HG02885 (cell line): ENCODE measurements around the gene SERPINA4.
"Not testable (repeated sequence)": the region's sequence is repeated elsewhere in the genome, so short reads cannot be mapped to it uniquely, and the experiment has no call there.

Source experiments
- ATAC-seq: cut with Tn5 transposase; IDR thresholded peaks from one replicate; pipeline ENCODE4 v1.9.1; 2021; ENCODE audit warnings: mild to moderate bottlenecking; ENCODE audit not compliant: unreplicated experiment, poor library complexity

The SERPINA4 gene

GRCh38 chr14:94584591-94585280, 23.5 kb downstream of the SERPINA4 start:
- ATAC-seq: no peak

GRCh38 chr14:94586635-94587034, 25.4 kb downstream of the SERPINA4 start:
- ATAC-seq: no peak

- ATAC-seq: no peak
Measured at GRCh38 chr14:94588311-94588710, 27.1 kb downstream of the SERPINA4 start.

GRCh38 chr14:94591073-94591472, 29.8 kb downstream of the SERPINA4 start:
- ATAC-seq: no peak

GRCh38 chr14:94591871-94592270, 30.6 kb downstream of the SERPINA4 start:
- ATAC-seq: no peak

GRCh38 chr14:94592457-94592856, 31.2 kb downstream of the SERPINA4 start:
- no peak for ATAC-seq

GRCh38 chr14:94593376-94593748, 32.1 kb downstream of the SERPINA4 start:
- no peak for ATAC-seq

GRCh38 chr14:94593749-94594431, 32.6 kb downstream of the SERPINA4 start:
- ATAC-seq: no peak

- ATAC-seq: no peak
Measured at GRCh38 chr14:94594441-94594840, 33.2 kb downstream of the SERPINA4 start.

- ATAC-seq: no peak
Measured at GRCh38 chr14:94595912-94596311, 34.7 kb downstream of the SERPINA4 start.

- ATAC-seq: no peak
Measured at GRCh38 chr14:94596361-94596760, 35.1 kb downstream of the SERPINA4 start.

- no peak for ATAC-seq
Measured at GRCh38 chr14:94597788-94598187, 36.5 kb downstream of the SERPINA4 start.

- ATAC-seq: no peak
Measured at GRCh38 chr14:94598506-94598815, 37.2 kb downstream of the SERPINA4 start.

GRCh38 chr14:94598816-94599655, 37.8 kb downstream of the SERPINA4 start:
- ATAC-seq: no peak

GRCh38 chr14:94599656-94600004, 38.4 kb downstream of the SERPINA4 start:
- no peak for ATAC-seq

GRCh38 chr14:94600148-94600545, 38.9 kb downstream of the SERPINA4 start:
- ATAC-seq: no peak

GRCh38 chr14:94601884-94602391, 40.7 kb downstream of the SERPINA4 start:
- ATAC-seq: no peak

GRCh38 chr14:94602722-94603121, 41.5 kb downstream of the SERPINA4 start:
- ATAC-seq: no peak

GRCh38 chr14:94605361-94605760, 44.1 kb downstream of the SERPINA4 start:
- ATAC-seq: no peak

- ATAC-seq: not testable (repeated sequence)
Measured at GRCh38 chr14:94608966-94609365, 47.7 kb downstream of the SERPINA4 start.

GRCh38 chr14:94611179-94611578, 49.9 kb downstream of the SERPINA4 start:
- no peak for ATAC-seq
